WTC11 (cell line): ENCODE measurements around the gene TPGS1. TPM values are rescaled to one million over a fixed set of nuclear protein-coding genes. Genes with fewer than 3 reads are reported as not detected.
A peak's percentile ranks its signal among the peaks of the same experiment; 100 is the strongest.

Source experiments
- ATAC-seq: fragments of 200-7000 bp; cut with Tn5 transposase; 2 replicates; pipeline ENCODE4 v1.10.0; 2021; ENCODE audit warnings: mild to moderate bottlenecking, moderate library complexity
- CTCF ChIA-PET: fragments of 300-600 bp; sonication (Branson Sonifier 250); formaldehyde crosslinking; loops from one replicate; lab custom pipeline; 2021; ENCODE audit warnings: antibody characterized with exemption; lab: Charles Lee
- POLR2A ChIA-PET: fragments of 350-600 bp; sonication (Branson Sonifier 250); formaldehyde crosslinking; loops from one replicate; lab custom pipeline; 2021; ENCODE audit warnings: antibody characterized with exemption; lab: Charles Lee
- DNase-seq: peaks from one replicate; pipeline ENCODE4 v3.0.0; 2021; ENCODE audit warnings: low spot score
- H3K27ac Mint-ChIP-seq: 2 replicates; pipeline ENCODE4 v1.8.0; 2021; ENCODE audit warnings: mixed read lengths
- H3K27me3 Mint-ChIP-seq: 2 replicates; pipeline ENCODE4 v1.8.0; 2021; ENCODE audit warnings: low read depth, mild to moderate bottlenecking, moderate library complexity, mixed read lengths
- H3K36me3 Mint-ChIP-seq: 2 replicates; pipeline ENCODE4 v1.8.0; 2021; ENCODE audit warnings: mixed read lengths
- H3K4me1 Mint-ChIP-seq: 2 replicates; pipeline ENCODE4 v1.8.0; 2022; ENCODE audit warnings: mixed read lengths
- H3K4me3 Mint-ChIP-seq: 2 replicates; pipeline ENCODE4 v1.8.0; 2021; ENCODE audit warnings: mild to moderate bottlenecking, moderate library complexity, mixed read lengths
- H3K9me3 Mint-ChIP-seq: 2 replicates; pipeline ENCODE4 v1.8.0; 2021; ENCODE audit warnings: mixed read lengths
- CREM ChIP-seq: sonication (generic); formaldehyde crosslinking; IDR thresholded peaks from 2 replicates; pipeline ENCODE4 v1.8.1; 2022; ENCODE audit warnings: mild to moderate bottlenecking, missing genetic modification reagents, moderate library complexity
- E2F5 ChIP-seq: sonication (generic); formaldehyde crosslinking; IDR thresholded peaks from 2 replicates; pipeline ENCODE4 v1.8.1; 2022; ENCODE audit warnings: mild to moderate bottlenecking, moderate library complexity, missing genetic modification reagents
- FOXP1 ChIP-seq: sonication (generic); formaldehyde crosslinking; IDR thresholded peaks from 2 replicates; pipeline ENCODE4 v1.8.0; 2022; ENCODE audit warnings: missing genetic modification reagents, mild to moderate bottlenecking, moderate library complexity, borderline replicate concordance
- FOXP4 ChIP-seq: sonication (generic); formaldehyde crosslinking; IDR thresholded peaks from 2 replicates; pipeline ENCODE4 v1.8.0; 2022; ENCODE audit warnings: mild to moderate bottlenecking, missing genetic modification reagents
- GABPB1 ChIP-seq: sonication (generic); formaldehyde crosslinking; IDR thresholded peaks from 2 replicates; pipeline ENCODE4 v1.8.1; 2023; ENCODE audit warnings: mild to moderate bottlenecking, missing genetic modification reagents
- GTF2I ChIP-seq: fragments of 250-450 bp; sonication (Bioruptor Pico); conservative IDR thresholded peaks from 2 replicates; pipeline ENCODE4 v1.4.0; 2021; ENCODE audit warnings: mild to moderate bottlenecking
- KAT7 ChIP-seq: sonication (generic); formaldehyde crosslinking; IDR thresholded peaks from 2 replicates; pipeline ENCODE4 v1.8.1; 2023; ENCODE audit warnings: missing genetic modification reagents, mild to moderate bottlenecking, borderline replicate concordance
- MXD4 ChIP-seq: fragments of 250-450 bp; sonication (Bioruptor Pico); IDR thresholded peaks from 2 replicates; pipeline ENCODE4 v1.8.0; 2021; ENCODE audit warnings: mild to moderate bottlenecking, moderate library complexity, borderline replicate concordance
- NFATC4 ChIP-seq: fragments of 250-450 bp; sonication (Bioruptor Pico); IDR thresholded peaks from 2 replicates; pipeline ENCODE4 v1.9.0; 2021; ENCODE audit warnings: mild to moderate bottlenecking
- NFYB ChIP-seq: sonication (generic); formaldehyde crosslinking; conservative IDR thresholded peaks from 2 replicates; pipeline ENCODE4 v1.8.0; 2022; ENCODE audit warnings: low read depth, missing genetic modification reagents
- NR1H2 ChIP-seq: sonication (generic); formaldehyde crosslinking; IDR thresholded peaks from 2 replicates; pipeline ENCODE4 v1.9.0; 2021; ENCODE audit warnings: mild to moderate bottlenecking, moderate library complexity, missing genetic modification reagents
- PRRX2 ChIP-seq: fragments of 250-450 bp; sonication (Bioruptor Pico); IDR thresholded peaks from 2 replicates; pipeline ENCODE4 v1.8.0; 2021; ENCODE audit warnings: mild to moderate bottlenecking
- RORB ChIP-seq: fragments of 250-450 bp; sonication (Bioruptor Pico); IDR thresholded peaks from 2 replicates; pipeline ENCODE4 v1.9.0; 2021; ENCODE audit warnings: mild to moderate bottlenecking
- TCF7 ChIP-seq: sonication (generic); formaldehyde crosslinking; IDR thresholded peaks from 2 replicates; pipeline ENCODE4 v1.8.0; 2022; ENCODE audit warnings: mild to moderate bottlenecking, low read depth, missing genetic modification reagents, moderate library complexity
- USF2 ChIP-seq: sonication (generic); formaldehyde crosslinking; IDR thresholded peaks from 2 replicates; pipeline ENCODE4 v1.8.1; 2023; ENCODE audit warnings: mild to moderate bottlenecking, missing genetic modification reagents, moderate library complexity
- ZNF138 ChIP-seq: sonication (generic); formaldehyde crosslinking; conservative IDR thresholded peaks from 2 replicates; pipeline ENCODE4 v1.8.1; 2022; ENCODE audit warnings: mild to moderate bottlenecking, moderate library complexity, missing genetic modification reagents
- ZNF425 ChIP-seq: fragments of 250-450 bp; sonication (Bioruptor Pico); conservative IDR thresholded peaks from 2 replicates; pipeline ENCODE4 v1.9.0; 2021; ENCODE audit warnings: mild to moderate bottlenecking
- ZNF532 ChIP-seq: fragments of 250-450 bp; sonication (Bioruptor Pico); IDR thresholded peaks from 2 replicates; pipeline ENCODE4 v1.9.0; 2021; ENCODE audit warnings: mild to moderate bottlenecking, borderline replicate concordance
- total RNA-seq: library from RNA; stranded (reverse); gene quantifications from 3 replicates; pipeline ENCODE4 v1.2.3, GENCODE V29; 2021

TPGS1 gene
- total RNA-seq, 1 experiment from 2014 or later = 18.8 TPM

- no peak overlapping the region for H3K4me3 Mint-ChIP-seq
These were observed 40.8 kb downstream of the TPGS1 start for GRCh38 chr19:547836-548720.

GRCh38 chr19:548886-549830, 41.9 kb downstream of the TPGS1 start:
- Mint-ChIP-seq H3K9me3 (no peaks in the 10 kb centered on the region), H3K27ac (no peak overlapping the region), H3K4me3 (no peak overlapping the region), H3K36me3 (no peaks in the 10 kb centered on the region), H3K4me1 (peaks cover 3% of the 10 kb centered on the region; the same call in 1 of the 2 replicates), H3K27me3 (peaks cover 2% of the 10 kb centered on the region; the same call in 1 of the 2 replicates)
- ATAC-seq = no peak
- ChIA-PET POLR2A (interaction anchor here (0.6 kb wide), 1 partner anchor 25 kb away, joined by 3 read pairs; no protein-coding TSS in a partner anchor), CTCF (interaction anchor here (1.2 to 1.3 kb wide), 2 partner anchors 38 to 42 kb away, joined by 4 read pairs; no protein-coding TSS in a partner anchor)
- TF ChIP-seq FOXP1 (CRISPR knock-in tag) (no peak), NR1H2 (CRISPR knock-in tag) (no peak), CREM (CRISPR knock-in tag) (no peak), ZNF532 (no peak)
- DNase-seq = no peak

More at GRCh38 chr19:547836-548720, 40.8 kb downstream of the TPGS1 start:
- ATAC-seq (no peak), DNase-seq (no peak)
- ChIA-PET POLR2A (interaction anchor here (0.6 kb wide), 1 partner anchor 267 kb away, joined by 3 read pairs; no protein-coding TSS in a partner anchor), CTCF (interaction anchor here (0.7 to 1.1 kb wide), 2 partner anchors 27 to 42 kb away, joined by 3 to 5 read pairs; no protein-coding TSS in a partner anchor)
- peaks cover 9% of the 10 kb centered on the region for H3K4me1 Mint-ChIP-seq
- no peaks in the 10 kb centered on the region for H3K36me3 Mint-ChIP-seq
- no peaks in the 10 kb centered on the region for H3K9me3 Mint-ChIP-seq
- no peak overlapping the region for H3K27ac Mint-ChIP-seq
- peaks cover 2% of the 10 kb centered on the region; the same call in 1 of the 2 replicates for H3K27me3 Mint-ChIP-seq
- TF ChIP-seq USF2 (CRISPR knock-in tag) (no peak), ZNF425 (no peak), ZNF138 (CRISPR knock-in tag) (no peak), GTF2I (CRISPR knock-in tag) (peak; percentile 83), RORB (CRISPR knock-in tag) (no peak)

GRCh38 chr19:554817-555216, 47.5 kb downstream of the TPGS1 start:
- H3K27me3 Mint-ChIP-seq = peaks cover 2% of the 10 kb centered on the region; the same call in 1 of the 2 replicates
- CTCF ChIA-PET = interaction anchor here (0.7 to 1.8 kb wide), 3 partner anchors 29 to 115 kb away, joined by 3 to 5 read pairs (median 4); no protein-coding TSS in a partner anchor
- DNase-seq (no peak), ATAC-seq (no peak)
- no peaks in the 10 kb centered on the region for H3K36me3 Mint-ChIP-seq
- H3K4me1 Mint-ChIP-seq = peaks cover 3% of the 10 kb centered on the region; the same call in 1 of the 2 replicates
- no peaks in the 10 kb centered on the region for H3K9me3 Mint-ChIP-seq
- POLR2A ChIA-PET = interaction anchor here (1.2 kb wide), 1 partner anchor 13 kb away, joined by 7 read pairs; no protein-coding TSS in a partner anchor
- no peak overlapping the region for H3K4me3 Mint-ChIP-seq
- H3K27ac Mint-ChIP-seq = no peak overlapping the region
- TF ChIP-seq PRRX2 (CRISPR knock-in tag) (no peak), NFYB (CRISPR knock-in tag) (no peak), FOXP4 (no peak), NFATC4 (CRISPR knock-in tag) (no peak), KAT7 (CRISPR knock-in tag) (no peak), MXD4 (CRISPR knock-in tag) (no peak), GABPB1 (CRISPR knock-in tag) (no peak), TCF7 (CRISPR knock-in tag) (no peak), E2F5 (CRISPR knock-in tag) (no peak)
